RWPE2 (cell line): ENCODE data around the gene LTBP2.
A peak's percentile ranks its signal among the peaks of the same experiment; 100 is the strongest.

Experiments
- ATAC-seq: fragments of 200-7000 bp; cut with Tn5 transposase; 3 replicates; pipeline ENCODE4 v1.9.1; 2021; ENCODE audit warnings: low read depth
- DNase-seq: peaks from one replicate; pipeline ENCODE4 v3.0.0-alpha.2; 2020; ENCODE audit warnings: low spot score
- H3K27ac ChIP-seq: fragments of 450-650 bp; 2 replicates; pipeline ENCODE4 v1.5.1; 2017; ENCODE audit warnings: mild to moderate bottlenecking; ENCODE audit not compliant: poor library complexity, severe bottlenecking
- H3K27me3 ChIP-seq: fragments of 250-450 bp; sonication (Bioruptor Pico); 2 replicates; pipeline ENCODE4 v1.5.1; 2021; ENCODE audit warnings: mild to moderate bottlenecking, moderate library complexity; ENCODE audit not compliant: insufficient read depth, poor library complexity, severe bottlenecking
- H3K36me3 ChIP-seq: fragments of 250-450 bp; sonication (Bioruptor Pico); 2 replicates; pipeline ENCODE4 v1.5.1; 2020; ENCODE audit warnings: low read depth, mild to moderate bottlenecking, moderate library complexity
- H3K4me1 ChIP-seq: fragments of 250-450 bp; sonication (Bioruptor Pico); 2 replicates; pipeline ENCODE4 v1.5.1; 2021; ENCODE audit warnings: mild to moderate bottlenecking, moderate library complexity; ENCODE audit not compliant: insufficient read depth, poor library complexity, severe bottlenecking
- H3K4me3 ChIP-seq: fragments of 250-450 bp; sonication (Bioruptor Pico); 2 replicates; pipeline ENCODE4 v1.5.1; 2021; ENCODE audit warnings: mild to moderate bottlenecking, moderate library complexity; ENCODE audit not compliant: severe bottlenecking
- H3K9me3 ChIP-seq: fragments of 250-450 bp; sonication (Bioruptor Pico); 2 replicates; pipeline ENCODE4 v1.5.1; 2021; ENCODE audit warnings: mild to moderate bottlenecking, moderate library complexity; ENCODE audit not compliant: severe bottlenecking
- CTCF ChIP-seq: fragments of 450-650 bp; IDR thresholded peaks from one replicate; pipeline ENCODE4 v1.5.1; 2017; ENCODE audit warnings: mild to moderate bottlenecking, moderate library complexity; ENCODE audit not compliant: poor library complexity, severe bottlenecking

Gene LTBP2

DNA sequence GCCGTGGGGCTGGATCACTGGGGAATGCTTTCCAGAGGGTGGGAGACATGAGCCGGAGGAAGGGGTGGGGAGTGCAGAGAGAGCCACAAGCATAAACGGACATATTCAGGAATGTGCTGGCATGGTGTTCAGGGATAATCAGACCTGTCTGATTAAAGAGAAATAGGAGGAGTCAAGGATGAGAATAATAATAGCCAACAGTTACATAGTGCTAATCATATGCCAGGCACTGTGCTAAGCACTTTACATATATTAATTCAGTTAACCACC lies 43.7 kb downstream of the LTBP2 start:
- peaks cover 88% of the 10 kb centered on the region for H3K4me1 ChIP-seq
- H3K36me3 ChIP-seq, result peaks cover 43% of the 10 kb centered on the region
- peak overlapping the region; percentile 100 for H3K27ac ChIP-seq
- no peak for TF ChIP-seq CTCF
- ATAC-seq (no peak), DNase-seq (no peak)
- no peaks in the 10 kb centered on the region for H3K9me3 ChIP-seq
- no peak overlapping the region for H3K4me3 ChIP-seq
- no peaks in the 10 kb centered on the region for H3K27me3 ChIP-seq

- peak overlapping the region; percentile 100 for H3K27ac ChIP-seq
- no peak overlapping the region for H3K4me3 ChIP-seq
- H3K9me3 ChIP-seq, result no peaks in the 10 kb centered on the region
- no peak for TF ChIP-seq CTCF
- DNase-seq, result peak; percentile 69
- peaks cover 45% of the 10 kb centered on the region for H3K36me3 ChIP-seq
- H3K4me1 ChIP-seq, result peaks cover 88% of the 10 kb centered on the region
- H3K27me3 ChIP-seq, result no peaks in the 10 kb centered on the region
- ATAC-seq, result no peak
Measured at GRCh38 chr14:74567646-74568379, 44.2 kb downstream of the LTBP2 start.

- TF ChIP-seq CTCF, result no peak
- H3K36me3 ChIP-seq, result peaks cover 51% of the 10 kb centered on the region
- H3K9me3 ChIP-seq, result no peaks in the 10 kb centered on the region
- H3K27ac ChIP-seq, result peak overlapping the region; percentile 100
- H3K27me3 ChIP-seq, result no peaks in the 10 kb centered on the region
- no peak overlapping the region for H3K4me3 ChIP-seq
- ATAC-seq (no peak), DNase-seq (peak; percentile 66)
- peaks cover 84% of the 10 kb centered on the region for H3K4me1 ChIP-seq
Measured at GRCh38 chr14:74567219-74567618, 44.8 kb downstream of the LTBP2 start.

DNA sequence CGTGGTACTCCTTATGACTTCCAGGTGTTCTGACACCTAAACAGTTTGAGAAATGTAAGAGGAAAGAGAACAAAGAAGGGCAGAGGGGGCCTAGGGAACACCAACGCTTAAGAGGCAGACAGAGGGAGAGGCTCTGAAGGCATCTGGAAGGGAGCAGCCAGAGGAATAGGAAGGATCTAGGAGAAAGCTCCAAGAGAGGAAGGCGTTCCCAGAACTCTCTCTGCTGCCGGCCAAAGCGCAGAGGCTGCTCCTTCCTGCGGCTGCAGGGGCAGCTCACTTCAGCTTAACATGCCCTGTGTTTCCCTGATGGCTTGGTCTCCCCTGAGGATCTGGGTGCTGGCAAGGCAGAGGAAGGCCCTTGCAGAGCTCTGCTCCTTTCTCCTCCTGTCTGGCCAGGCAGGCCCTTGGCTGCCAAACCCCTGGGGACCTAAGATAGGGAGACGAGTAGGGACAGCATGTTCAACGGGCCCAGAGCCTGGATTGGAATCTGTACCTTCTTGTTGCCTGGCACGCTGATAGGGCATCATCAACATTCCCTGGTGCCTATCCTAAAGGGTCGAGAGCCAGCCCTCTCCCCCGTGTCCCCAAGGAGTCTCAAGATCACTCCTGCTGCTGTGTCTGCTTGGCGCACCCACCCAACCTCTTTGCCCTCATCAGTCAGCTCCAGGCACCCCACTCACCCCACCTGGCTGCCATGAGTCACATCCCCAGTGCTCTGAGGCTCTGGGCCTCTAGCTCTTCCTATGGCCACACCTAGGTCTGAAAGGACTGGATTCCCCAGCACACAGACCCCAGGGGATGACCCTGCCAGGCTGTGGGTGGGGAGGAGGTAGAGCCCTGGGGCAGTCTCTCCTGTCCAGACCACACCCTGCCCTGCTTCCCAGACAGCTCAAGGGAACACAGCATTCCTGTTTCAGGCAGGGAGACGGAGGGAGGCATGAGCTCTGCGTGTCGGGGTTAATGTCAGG lies 45.6 kb downstream of the LTBP2 start:
- H3K27me3 ChIP-seq, result no peaks in the 10 kb centered on the region
- H3K4me1 ChIP-seq, result peaks cover 79% of the 10 kb centered on the region
- peak; percentile 90 for ATAC-seq
- H3K36me3 ChIP-seq, result peaks cover 55% of the 10 kb centered on the region
- DNase-seq, result peak; percentile 100
- no peaks in the 10 kb centered on the region for H3K9me3 ChIP-seq
- peak overlapping the region; percentile 100 for H3K27ac ChIP-seq
- H3K4me3 ChIP-seq, result no peak overlapping the region
- no peak for TF ChIP-seq CTCF
